HEK293 (cell line): ENCODE data around the gene HOXD10.

Source experiments
- HIC1 ChIP-seq: fragments of 450-650 bp; formaldehyde crosslinking; IDR thresholded peaks from 2 replicates; pipeline ENCODE4 v1.5.1; 2016; ENCODE audit warnings: missing biosample characterization, missing genetic modification characterization
- KLF1 ChIP-seq: fragments of 450-650 bp; formaldehyde crosslinking; IDR thresholded peaks from 2 replicates; pipeline ENCODE4 v1.5.1; 2016; ENCODE audit warnings: missing biosample characterization, missing genetic modification characterization
- KLF10 ChIP-seq: fragments of 450-650 bp; IDR thresholded peaks from 2 replicates; pipeline ENCODE4 v1.5.1; 2018; ENCODE audit warnings: missing biosample characterization, mild to moderate bottlenecking, missing genetic modification characterization
- KLF9 ChIP-seq: fragments of 450-650 bp; formaldehyde crosslinking; IDR thresholded peaks from 2 replicates; pipeline ENCODE4 v1.5.1; 2016; ENCODE audit warnings: missing biosample characterization, missing genetic modification characterization, low read depth
- MEIS1 ChIP-seq: sonication (generic); formaldehyde crosslinking; IDR thresholded peaks from 2 replicates; pipeline ENCODE4 v1.8.1; 2022; ENCODE audit warnings: missing genetic modification reagents, mild to moderate bottlenecking, borderline replicate concordance
- MZF1 ChIP-seq: fragments of 450-650 bp; formaldehyde crosslinking; IDR thresholded peaks from 2 replicates; pipeline ENCODE4 v1.5.1; 2017; ENCODE audit warnings: missing biosample characterization, missing genetic modification characterization, borderline replicate concordance
- RBAK ChIP-seq: fragments of 450-650 bp; formaldehyde crosslinking; IDR thresholded peaks from 2 replicates; pipeline ENCODE4 v1.5.1; 2016; ENCODE audit warnings: missing biosample characterization, missing genetic modification characterization
- REPIN1 ChIP-seq: fragments of 450-650 bp; formaldehyde crosslinking; IDR thresholded peaks from 2 replicates; pipeline ENCODE4 v1.5.1; 2017; ENCODE audit warnings: missing biosample characterization, missing genetic modification characterization, low read depth
- SALL2 ChIP-seq: fragments of 450-650 bp; formaldehyde crosslinking; IDR thresholded peaks from 2 replicates; pipeline ENCODE4 v1.5.0; 2017; ENCODE audit warnings: missing biosample characterization, mild to moderate bottlenecking, missing genetic modification characterization, borderline replicate concordance
- SCRT1 ChIP-seq: fragments of 450-650 bp; formaldehyde crosslinking; IDR thresholded peaks from 2 replicates; pipeline ENCODE4 v1.5.1; 2016; ENCODE audit warnings: missing biosample characterization, missing genetic modification characterization, borderline replicate concordance
- TCF7L2 ChIP-seq: IDR thresholded peaks from 2 replicates; pipeline ENCODE4 v1.6.1; 2011; ENCODE audit warnings: low read depth, mild to moderate bottlenecking, inconsistent platforms, low read length, moderate library complexity, borderline replicate concordance
- ZBTB26 ChIP-seq: fragments of 450-650 bp; formaldehyde crosslinking; optimal IDR thresholded peaks from 2 replicates; pipeline ENCODE3; 2016; ENCODE audit warnings: missing biosample characterization, mild to moderate bottlenecking, missing genetic modification characterization
- ZFP69B ChIP-seq: fragments of 450-650 bp; formaldehyde crosslinking; IDR thresholded peaks from 2 replicates; pipeline ENCODE4 v1.5.1; 2016; ENCODE audit warnings: missing biosample characterization, missing genetic modification characterization
- ZNF112 ChIP-seq: fragments of 450-650 bp; formaldehyde crosslinking; IDR thresholded peaks from 2 replicates; pipeline ENCODE4 v1.5.0; 2017; ENCODE audit warnings: missing biosample characterization, missing genetic modification characterization
- ZNF132 ChIP-seq: fragments of 450-650 bp; formaldehyde crosslinking; IDR thresholded peaks from 2 replicates; pipeline ENCODE4 v1.5.1; 2017; ENCODE audit warnings: missing biosample characterization, missing genetic modification characterization, borderline replicate concordance
- ZNF140 ChIP-seq: fragments of 450-650 bp; formaldehyde crosslinking; IDR thresholded peaks from 2 replicates; pipeline ENCODE4 v1.5.1; 2016; ENCODE audit warnings: missing biosample characterization, missing genetic modification characterization
- ZNF174 ChIP-seq: fragments of 450-650 bp; formaldehyde crosslinking; IDR thresholded peaks from 2 replicates; pipeline ENCODE4 v1.5.0; 2017; ENCODE audit warnings: missing biosample characterization, mild to moderate bottlenecking, missing genetic modification characterization
- ZNF18 ChIP-seq: fragments of 450-650 bp; formaldehyde crosslinking; IDR thresholded peaks from 2 replicates; pipeline ENCODE4 v1.5.1; 2016; ENCODE audit warnings: missing biosample characterization, missing genetic modification characterization
- ZNF19 ChIP-seq: fragments of 450-650 bp; formaldehyde crosslinking; IDR thresholded peaks from 2 replicates; pipeline ENCODE4; 2016; ENCODE audit warnings: missing biosample characterization, missing genetic modification characterization, low read depth
- ZNF223 ChIP-seq: fragments of 450-650 bp; formaldehyde crosslinking; IDR thresholded peaks from 2 replicates; pipeline ENCODE4 v1.5.1; 2016; ENCODE audit warnings: missing biosample characterization, missing genetic modification characterization
- ZNF239 ChIP-seq: fragments of 450-650 bp; formaldehyde crosslinking; IDR thresholded peaks from 2 replicates; pipeline ENCODE4 v1.5.1; 2016; ENCODE audit warnings: missing biosample characterization, missing genetic modification characterization
- ZNF248 ChIP-seq: fragments of 450-650 bp; formaldehyde crosslinking; IDR thresholded peaks from 2 replicates; pipeline ENCODE4 v1.5.1; 2017; ENCODE audit warnings: missing biosample characterization, missing genetic modification characterization
- ZNF341 ChIP-seq: fragments of 450-650 bp; formaldehyde crosslinking; IDR thresholded peaks from 2 replicates; pipeline ENCODE4; 2016; ENCODE audit warnings: low read depth, missing biosample characterization, missing genetic modification characterization
- ZNF37A ChIP-seq: fragments of 450-650 bp; IDR thresholded peaks from 2 replicates; pipeline ENCODE4 v1.5.1; 2018; ENCODE audit warnings: missing biosample characterization, missing genetic modification characterization
- ZNF449 ChIP-seq: fragments of 450-650 bp; formaldehyde crosslinking; IDR thresholded peaks from 2 replicates; pipeline ENCODE4 v1.5.1; 2017; ENCODE audit warnings: missing biosample characterization, mild to moderate bottlenecking, missing genetic modification characterization, moderate library complexity
- ZNF580 ChIP-seq: fragments of 450-650 bp; formaldehyde crosslinking; IDR thresholded peaks from 2 replicates; pipeline ENCODE4 v1.5.1; 2016; ENCODE audit warnings: missing biosample characterization, missing genetic modification characterization
- ZNF585B ChIP-seq: fragments of 450-650 bp; formaldehyde crosslinking; IDR thresholded peaks from 2 replicates; pipeline ENCODE4 v1.5.1; 2016; ENCODE audit warnings: missing biosample characterization, missing genetic modification characterization
- ZNF610 ChIP-seq: fragments of 450-650 bp; formaldehyde crosslinking; IDR thresholded peaks from 2 replicates; pipeline ENCODE4 v1.5.1; 2016; ENCODE audit warnings: missing biosample characterization, missing genetic modification characterization, borderline replicate concordance
- ZNF660 ChIP-seq: fragments of 450-650 bp; IDR thresholded peaks from 2 replicates; pipeline ENCODE4 v1.5.1; 2018; ENCODE audit warnings: missing biosample characterization, mild to moderate bottlenecking, missing genetic modification characterization
- ZNF692 ChIP-seq: fragments of 450-650 bp; formaldehyde crosslinking; IDR thresholded peaks from 2 replicates; pipeline ENCODE4 v1.5.1; 2016; ENCODE audit warnings: missing biosample characterization, missing genetic modification characterization
- ZNF777 ChIP-seq: fragments of 450-650 bp; formaldehyde crosslinking; IDR thresholded peaks from 2 replicates; pipeline ENCODE4 v1.5.1; 2017; ENCODE audit warnings: missing biosample characterization, missing genetic modification characterization, borderline replicate concordance

The HOXD10 gene

GRCh38 chr2:176106581-176107539, 9.7 kb upstream of the HOXD10 start, which contains the start of gene HOXD11 (continued):
- peak; percentile 94 for TF ChIP-seq ZNF692 (tag by site-specific recombination)
- peak; percentile 73; the same call in 1 of the 2 replicates for TF ChIP-seq KLF9 (tag by site-specific recombination)
- no peak for TF ChIP-seq ZNF140
- TF ChIP-seq ZNF132 (tag by site-specific recombination) = no peak
- no peak for TF ChIP-seq ZNF174
- no peak for TF ChIP-seq ZNF239 (tag by site-specific recombination)
- TF ChIP-seq ZNF248 = no peak
- TF ChIP-seq ZNF449 (tag by site-specific recombination) = peak; percentile 56; the same call in 1 of the 2 replicates
- 0 out of 2 replicates have a peak, but pooled peaks have one; percentile 40 for TF ChIP-seq KLF1 (tag by site-specific recombination)
- no peak for TF ChIP-seq RBAK
- no peak for TF ChIP-seq SALL2 (tag by site-specific recombination)
- peak; percentile 13; the same call in 1 of the 2 replicates for TF ChIP-seq ZNF18 (tag by site-specific recombination)
- TF ChIP-seq ZNF610 = no peak; the same call in 1 of the 2 replicates
- TF ChIP-seq ZFP69B (tag by site-specific recombination) = peak; percentile 53
- TF ChIP-seq KLF10 (tag by site-specific recombination) = peak; percentile 72
- TF ChIP-seq ZNF223 (tag by site-specific recombination) = no peak
- TF ChIP-seq ZNF112 = no peak
- peak; percentile 91 for TF ChIP-seq MZF1
- TF ChIP-seq TCF7L2 = peak; percentile 69; the same call in 1 of the 2 replicates
- no peak for TF ChIP-seq ZNF580
- no peak for TF ChIP-seq ZNF19 (tag by site-specific recombination)
- TF ChIP-seq ZNF660 (tag by site-specific recombination) = 0 out of 2 replicates have a peak, but pooled peaks have one; percentile 42
- peak; percentile 18; the same call in 1 of the 2 replicates for TF ChIP-seq HIC1 (tag by site-specific recombination)
- TF ChIP-seq REPIN1 = no peak
- TF ChIP-seq ZBTB26 (tag by site-specific recombination) = peak; percentile 88
- TF ChIP-seq ZNF777 (tag by site-specific recombination) = no peak
- TF ChIP-seq ZNF37A (tag by site-specific recombination) = no peak
- TF ChIP-seq MEIS1 (CRISPR knock-in tag) = no peak
- TF ChIP-seq ZNF341 = peak; percentile 86
- no peak for TF ChIP-seq ZNF585B
- peak; percentile 80; the same call in 1 of the 2 replicates for TF ChIP-seq SCRT1 (tag by site-specific recombination)
